LNCAP (cell line): ENCODE results near the gene GSS.

Experiments used
- TF ChIP-seq, protein P1 (sequence below): fragments of 450-650 bp; IDR thresholded peaks from 2 replicates; pipeline ENCODE4 v1.5.1; 2017; ENCODE audit warnings: mild to moderate bottlenecking

GSS gene

DNA sequence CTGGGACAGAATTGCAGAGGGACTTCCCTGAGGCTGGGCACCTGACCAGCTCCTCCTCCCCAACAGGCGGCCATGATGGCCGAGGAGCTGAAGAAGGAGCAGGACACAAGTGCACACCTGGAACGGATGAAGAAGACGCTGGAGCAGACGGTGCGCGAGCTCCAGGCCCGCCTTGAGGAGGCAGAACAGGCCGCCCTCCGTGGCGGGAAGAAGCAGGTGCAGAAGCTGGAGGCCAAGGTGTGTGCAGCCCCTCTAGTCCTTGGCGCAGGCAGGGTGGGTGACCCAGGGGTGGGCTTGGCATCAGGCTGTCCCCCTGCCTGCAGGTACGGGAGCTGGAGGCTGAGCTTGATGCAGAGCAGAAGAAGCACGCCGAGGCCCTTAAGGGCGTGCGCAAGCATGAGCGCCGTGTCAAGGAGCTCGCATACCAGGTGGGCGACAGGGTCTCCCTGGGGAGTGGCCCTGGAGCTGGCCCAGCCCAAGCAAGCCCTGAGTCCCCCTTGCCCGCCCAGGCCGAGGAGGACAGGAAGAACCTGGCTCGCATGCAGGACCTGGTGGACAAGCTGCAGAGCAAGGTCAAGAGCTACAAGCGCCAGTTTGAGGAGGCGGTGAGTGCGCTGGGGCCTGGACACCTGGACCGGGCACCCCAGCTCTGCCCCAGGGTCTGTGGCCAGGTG, 45.5 kb upstream of the GSS start:
- TF ChIP-seq, protein P1, sequence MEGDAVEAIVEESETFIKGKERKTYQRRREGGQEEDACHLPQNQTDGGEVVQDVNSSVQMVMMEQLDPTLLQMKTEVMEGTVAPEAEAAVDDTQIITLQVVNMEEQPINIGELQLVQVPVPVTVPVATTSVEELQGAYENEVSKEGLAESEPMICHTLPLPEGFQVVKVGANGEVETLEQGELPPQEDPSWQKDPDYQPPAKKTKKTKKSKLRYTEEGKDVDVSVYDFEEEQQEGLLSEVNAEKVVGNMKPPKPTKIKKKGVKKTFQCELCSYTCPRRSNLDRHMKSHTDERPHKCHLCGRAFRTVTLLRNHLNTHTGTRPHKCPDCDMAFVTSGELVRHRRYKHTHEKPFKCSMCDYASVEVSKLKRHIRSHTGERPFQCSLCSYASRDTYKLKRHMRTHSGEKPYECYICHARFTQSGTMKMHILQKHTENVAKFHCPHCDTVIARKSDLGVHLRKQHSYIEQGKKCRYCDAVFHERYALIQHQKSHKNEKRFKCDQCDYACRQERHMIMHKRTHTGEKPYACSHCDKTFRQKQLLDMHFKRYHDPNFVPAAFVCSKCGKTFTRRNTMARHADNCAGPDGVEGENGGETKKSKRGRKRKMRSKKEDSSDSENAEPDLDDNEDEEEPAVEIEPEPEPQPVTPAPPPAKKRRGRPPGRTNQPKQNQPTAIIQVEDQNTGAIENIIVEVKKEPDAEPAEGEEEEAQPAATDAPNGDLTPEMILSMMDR = no peak

DNA sequence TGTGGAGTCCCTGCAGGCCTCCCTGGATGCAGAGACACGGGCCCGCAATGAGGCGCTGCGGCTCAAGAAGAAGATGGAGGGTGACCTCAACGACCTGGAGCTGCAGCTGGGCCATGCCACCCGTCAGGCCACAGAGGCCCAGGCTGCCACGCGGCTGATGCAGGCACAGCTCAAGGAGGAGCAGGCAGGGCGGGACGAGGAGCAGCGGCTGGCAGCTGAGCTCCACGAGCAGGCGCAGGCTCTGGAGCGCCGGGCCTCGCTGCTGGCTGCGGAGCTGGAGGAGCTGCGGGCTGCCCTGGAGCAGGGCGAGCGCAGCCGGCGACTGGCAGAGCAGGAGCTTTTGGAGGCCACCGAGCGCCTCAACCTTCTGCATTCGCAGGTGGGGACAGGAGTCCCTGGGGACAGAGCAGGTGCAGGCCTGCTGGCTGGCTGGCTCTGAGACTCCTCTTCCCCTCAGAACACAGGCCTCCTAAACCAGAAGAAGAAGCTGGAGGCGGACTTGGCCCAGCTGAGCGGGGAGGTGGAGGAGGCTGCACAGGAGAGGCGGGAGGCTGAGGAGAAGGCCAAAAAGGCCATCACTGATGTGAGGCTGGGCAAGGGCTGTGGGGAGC, 44.8 kb upstream of the GSS start:
- TF ChIP-seq, protein P1 = no peak

DNA sequence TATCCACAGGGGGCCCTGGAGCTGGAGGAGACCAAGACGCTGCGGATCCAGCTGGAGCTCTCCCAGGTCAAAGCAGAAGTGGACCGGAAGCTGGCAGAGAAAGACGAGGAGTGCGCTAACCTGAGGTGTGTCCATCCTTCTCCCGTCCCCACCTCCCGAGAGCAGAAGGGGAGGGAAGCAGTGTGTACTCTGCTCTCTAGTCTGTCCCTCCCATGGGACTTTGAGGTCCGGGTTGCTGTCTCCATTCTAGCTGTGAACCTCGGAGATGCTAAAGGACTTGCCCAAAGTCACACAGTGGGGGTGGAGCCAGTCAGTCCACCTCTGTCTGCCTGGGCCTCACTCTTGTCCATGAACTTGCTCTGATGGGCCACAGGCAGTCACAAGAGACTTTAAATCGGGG, 44.2 kb upstream of the GSS start:
- TF ChIP-seq, protein P1 = no peak

DNA sequence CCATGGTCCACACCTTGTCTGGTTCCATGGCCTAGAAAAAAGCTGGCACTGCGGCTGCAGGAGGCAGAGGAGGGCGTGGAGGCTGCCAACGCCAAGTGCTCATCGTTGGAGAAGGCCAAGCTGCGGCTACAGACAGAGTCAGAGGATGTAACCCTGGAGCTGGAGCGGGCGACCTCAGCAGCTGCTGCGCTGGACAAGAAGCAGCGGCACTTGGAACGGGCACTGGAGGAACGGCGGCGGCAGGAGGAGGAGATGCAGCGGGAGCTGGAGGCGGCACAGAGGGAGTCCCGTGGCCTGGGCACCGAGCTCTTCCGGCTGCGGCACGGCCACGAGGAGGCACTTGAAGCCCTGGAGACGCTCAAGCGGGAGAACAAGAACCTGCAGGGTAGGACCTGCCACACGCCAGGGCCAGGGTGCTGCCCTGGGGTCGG, 43.4 kb upstream of the GSS start:
- TF ChIP-seq, protein P1 = no peak

DNA sequence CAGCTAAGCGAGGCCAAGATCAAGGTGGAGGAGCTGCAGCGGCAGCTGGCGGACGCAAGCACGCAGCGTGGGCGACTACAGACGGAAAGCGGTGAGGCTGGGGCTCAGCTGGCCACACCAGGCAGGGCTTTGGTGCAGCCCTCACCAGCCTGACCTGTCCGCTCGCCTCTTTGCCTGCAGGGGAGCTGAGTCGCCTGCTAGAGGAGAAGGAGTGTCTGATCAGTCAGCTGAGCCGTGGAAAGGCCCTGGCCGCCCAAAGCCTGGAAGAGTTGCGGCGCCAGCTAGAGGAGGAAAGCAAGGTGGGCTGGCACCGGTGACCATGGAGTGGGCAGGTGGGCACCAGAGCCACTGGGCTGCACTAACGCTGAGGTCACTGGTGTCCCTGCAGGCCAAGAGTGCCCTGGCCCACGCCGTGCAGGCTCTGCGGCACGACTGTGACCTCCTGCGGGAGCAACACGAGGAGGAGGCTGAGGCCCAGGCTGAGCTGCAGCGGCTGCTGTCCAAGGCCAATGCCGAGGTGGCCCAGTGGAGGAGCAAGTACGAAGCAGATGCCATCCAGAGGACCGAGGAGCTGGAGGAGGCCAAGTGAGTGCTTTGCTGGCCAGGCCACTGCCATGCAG, 42.8 kb upstream of the GSS start:
- TF ChIP-seq, protein P1 = no peak

DNA sequence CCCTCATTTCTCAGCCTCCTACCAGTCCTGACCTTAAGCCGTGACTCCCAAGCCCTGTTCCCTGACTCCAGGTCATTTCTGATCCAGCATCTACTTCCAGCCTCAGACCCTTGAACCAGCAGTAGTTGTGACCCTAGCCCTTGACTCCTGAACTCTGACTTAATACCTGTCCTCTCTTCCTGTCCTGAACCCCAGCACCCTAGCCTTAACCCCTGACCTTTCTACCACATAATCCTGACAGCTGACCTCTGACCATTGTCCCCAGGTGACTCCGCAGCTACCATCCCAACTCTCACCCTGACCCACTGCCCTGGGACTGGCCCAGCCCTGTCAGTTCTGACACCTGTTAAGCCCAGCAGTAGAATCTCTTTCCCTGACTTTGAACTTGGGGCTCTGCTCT, 42.2 kb upstream of the GSS start:
- TF ChIP-seq, protein P1 = no peak

DNA sequence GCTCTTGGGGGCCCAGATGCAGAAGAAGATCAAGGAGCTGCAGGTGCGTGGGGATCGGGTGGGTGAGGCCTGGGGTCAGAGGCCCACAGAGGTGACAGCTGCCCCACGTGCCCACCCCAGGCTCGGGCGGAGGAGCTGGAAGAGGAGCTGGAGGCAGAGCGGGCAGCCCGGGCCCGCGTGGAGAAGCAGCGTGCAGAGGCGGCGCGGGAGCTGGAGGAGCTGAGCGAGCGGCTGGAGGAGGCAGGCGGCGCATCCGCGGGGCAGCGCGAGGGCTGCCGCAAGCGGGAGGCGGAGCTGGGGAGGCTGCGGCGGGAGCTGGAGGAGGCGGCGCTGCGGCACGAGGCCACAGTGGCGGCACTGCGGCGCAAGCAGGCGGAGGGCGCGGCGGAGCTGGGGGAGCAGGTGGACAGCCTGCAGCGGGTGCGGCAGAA, 41.5 kb upstream of the GSS start:
- TF ChIP-seq, protein P1 = no peak
